Bronchial smooth muscle cell (primary cell): ENCODE results near the gene SLC22A16. TPM values are rescaled to one million over a fixed set of nuclear protein-coding genes. Genes with fewer than 3 reads are reported as not detected.

Source experiments
- total RNA-seq: library from RNA; depleted of rRNA; stranded (reverse); fragments of >200 nt; gene quantifications from 2 replicates; pipeline ENCODE4 v1.2.1, GENCODE V29; 2014

Gene SLC22A16, protein sequence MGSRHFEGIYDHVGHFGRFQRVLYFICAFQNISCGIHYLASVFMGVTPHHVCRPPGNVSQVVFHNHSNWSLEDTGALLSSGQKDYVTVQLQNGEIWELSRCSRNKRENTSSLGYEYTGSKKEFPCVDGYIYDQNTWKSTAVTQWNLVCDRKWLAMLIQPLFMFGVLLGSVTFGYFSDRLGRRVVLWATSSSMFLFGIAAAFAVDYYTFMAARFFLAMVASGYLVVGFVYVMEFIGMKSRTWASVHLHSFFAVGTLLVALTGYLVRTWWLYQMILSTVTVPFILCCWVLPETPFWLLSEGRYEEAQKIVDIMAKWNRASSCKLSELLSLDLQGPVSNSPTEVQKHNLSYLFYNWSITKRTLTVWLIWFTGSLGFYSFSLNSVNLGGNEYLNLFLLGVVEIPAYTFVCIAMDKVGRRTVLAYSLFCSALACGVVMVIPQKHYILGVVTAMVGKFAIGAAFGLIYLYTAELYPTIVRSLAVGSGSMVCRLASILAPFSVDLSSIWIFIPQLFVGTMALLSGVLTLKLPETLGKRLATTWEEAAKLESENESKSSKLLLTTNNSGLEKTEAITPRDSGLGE
- not detected in 2 replicates for total RNA-seq

GRCh38 chr6:110476046-110476849, at the start of gene SLC22A16:
SLC22A16 (minus strand) TSS chr6:110476613; CDS start chr6:110476574, 39 bp downstream.

DNA sequence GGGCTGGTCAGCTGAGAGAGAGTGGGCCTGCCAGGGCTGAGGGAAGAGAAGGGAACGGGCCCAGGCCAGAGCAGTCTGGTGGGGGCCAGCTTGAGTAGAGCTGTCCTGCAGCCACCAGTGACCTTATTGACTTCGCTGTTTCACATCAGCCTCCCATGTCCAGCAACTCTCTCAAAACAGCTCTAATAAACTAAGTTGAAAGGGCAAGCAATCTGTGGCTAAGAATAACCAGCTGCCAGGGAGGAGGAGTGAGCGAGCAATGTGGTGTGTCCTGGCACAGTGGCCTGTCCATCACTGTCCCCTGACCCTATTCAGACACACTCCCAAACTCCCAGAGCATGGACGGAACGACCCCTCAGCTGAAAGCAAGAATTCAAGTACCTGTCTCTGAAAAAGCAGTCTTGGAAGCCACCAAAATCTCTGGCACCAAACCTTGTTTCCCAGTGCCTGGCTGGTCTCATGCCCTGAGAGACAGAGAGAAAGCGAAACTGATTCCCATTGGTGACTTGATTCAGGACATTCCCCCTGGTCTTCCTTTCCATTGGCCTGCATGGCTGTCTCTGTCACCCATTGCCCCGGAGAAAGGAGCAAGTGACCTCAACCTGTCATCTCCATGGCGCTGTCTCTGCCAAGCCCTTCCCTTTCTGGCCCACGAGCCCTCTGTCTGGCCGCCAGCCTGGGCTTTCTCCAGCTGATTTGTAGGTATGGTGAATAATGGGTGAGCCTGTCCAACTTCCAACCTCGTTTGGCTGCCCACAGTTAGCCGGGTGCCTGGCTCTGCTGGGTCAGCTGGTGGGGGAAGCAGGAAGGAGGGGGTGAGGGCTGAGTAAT, 61.1 kb downstream of the SLC22A16 start, which contains the start of gene DDO:
DDO (minus strand) TSS at position 490 of the 831 bp plus-strand sequence. CDS start 2,113 bp downstream, outside the sequence.

Other genes with a start within 250 kb of the SLC22A16 start
- gene METTL24, start 118.3 kb downstream of the SLC22A16 start, total RNA-seq = 0.16 and 0.43 TPM in 2 replicates
- gene DDO, start 61.0 kb downstream of the SLC22A16 start, total RNA-seq = 0.09 and 0.47 TPM in 2 replicates